Tibial artery (tissue), 4 donors: Measurements from ENCODE around the gene PYCR2.
A peak's percentile ranks its signal among the peaks of the same experiment; 100 is the strongest.

ENCODE experiments used
- DNase-seq, 2 donors: peaks; one replicate each; pipeline ENCODE4 v3.0.0-alpha.2; 2019
- H3K27ac ChIP-seq, 2 donors: fragments of 200-600 bp; sonication (generic) in 1 of 2; 1 replicate in 1 of 2; 2 replicates in 1 of 2; pipeline ENCODE4 v1.5.1; 2018 to 2019; ENCODE audit warnings: mild to moderate bottlenecking in 1 of 2
- H3K27me3 ChIP-seq, 2 donors: fragments of 200-600 bp; sonication (generic) in 1 of 2; one replicate each; pipeline versions ENCODE4 v1.5.1 to v1.6.0; 2016 to 2019
- H3K36me3 ChIP-seq, 3 donors: fragments of 200-600 bp; sonication (generic) in 2 of 3; one replicate each; pipeline ENCODE4 v1.5.1; 2016 to 2019; ENCODE audit warnings: mild to moderate bottlenecking in 2 of 3
- H3K4me1 ChIP-seq, 4 donors: fragments of 200-600 bp; sonication (generic) in 2 of 4; 1 replicate in 3 of 4; 2 replicates in 1 of 4; pipeline ENCODE4 v1.5.1; 2016 to 2019
- H3K4me3 ChIP-seq, 2 donors: fragments of 200-600 bp; sonication (generic) in 1 of 2; 1 replicate in 1 of 2; 2 replicates in 1 of 2; pipeline ENCODE4 v1.5.1; 2018 to 2019; ENCODE audit warnings: mild to moderate bottlenecking in 2 of 2
- H3K9me3 ChIP-seq, 3 donors: fragments of 200-600 bp; sonication (generic) in 1 of 3; one replicate each; pipeline ENCODE4 v1.5.1; 2016 to 2019
- CTCF ChIP-seq, 2 experiments: fragments of 200-600 bp in 1 of 2; fragments of 450-650 bp in 1 of 2; IDR thresholded peaks; one replicate each; pipeline ENCODE4 v1.5.1; 2017 to 2019; ENCODE audit warnings: antibody characterized with exemption in 2 of 2, mild to moderate bottlenecking in 1 of 2, moderate library complexity in 1 of 2
- intact Hi-C: fragments of 100-400 bp; cut with DNase I; formaldehyde crosslinking; loops from one replicate; pipeline ENCODE4 v1.15.0; 2023; ENCODE audit warnings: low total_unique reads

PYCR2 gene

GRCh38 chr1:225914391-225914790 lies 9.7 kb downstream of the PYCR2 start:
- no peak for DNase-seq
- no peaks in the 10 kb centered on the region for H3K27me3 ChIP-seq
- peaks cover 0 to 9% (median 7%) of the 10 kb centered on the region in 4 donors for H3K4me1 ChIP-seq
- intact Hi-C loops = loop anchor here (5.0 to 10.0 kb wide), 2 partner anchors 60 to 137 kb away; partner anchors contain the start of gene SRP9
- no peak for TF ChIP-seq CTCF (IDR thresholded peaks at IDR 0.05)
- H3K36me3 ChIP-seq = peaks cover 0 to 46% (median 11%) of the 10 kb centered on the region in 3 donors
- H3K27ac ChIP-seq = no peak overlapping the region
- no peak overlapping the region for H3K4me3 ChIP-seq
- H3K9me3 ChIP-seq = no peaks in the 10 kb centered on the region

GRCh38 chr1:225911191-225912130 lies 12.6 kb downstream of the PYCR2 start:
- no peaks in the 10 kb centered on the region for H3K27me3 ChIP-seq
- H3K36me3 ChIP-seq = peaks cover 0 to 29% (median 0%) of the 10 kb centered on the region in 3 donors
- H3K9me3 ChIP-seq = no peaks in the 10 kb centered on the region
- no peak overlapping the region for H3K27ac ChIP-seq
- peak; percentile 88 to 95 for TF ChIP-seq CTCF (IDR thresholded peaks at IDR 0.05)
- intact Hi-C loops = loop anchor here (2.0 to 10.0 kb wide), 3 partner anchors 63 to 437 kb away; partner anchors contain the start of gene SRP9
- peak overlapping the region in 1 of 2 donors; percentile 12 for H3K4me3 ChIP-seq
- H3K4me1 ChIP-seq = peaks cover 0 to 9% (median 7%) of the 10 kb centered on the region in 4 donors
- peak; percentile 50 to 77 for DNase-seq

- H3K4me3 ChIP-seq = no peak overlapping the region
- no peak for DNase-seq
- H3K36me3 ChIP-seq = peaks cover 0 to 9% (median 0%) of the 10 kb centered on the region in 3 donors
- no peaks in the 10 kb centered on the region for H3K27me3 ChIP-seq
- TF ChIP-seq CTCF (IDR thresholded peaks at IDR 0.05) = no peak
- H3K4me1 ChIP-seq = peaks cover 0 to 9% (median 7%) of the 10 kb centered on the region in 4 donors
- H3K27ac ChIP-seq = no peak overlapping the region
- intact Hi-C loops = no loop called here
- H3K9me3 ChIP-seq = no peaks in the 10 kb centered on the region
Measured at GRCh38 chr1:225909477-225909876, 14.6 kb downstream of the PYCR2 start.

- H3K4me1 ChIP-seq = peaks cover 0 to 9% (median 7%) of the 10 kb centered on the region in 4 donors
- H3K4me3 ChIP-seq = no peak overlapping the region
- peaks cover 0 to 2% (median 0%) of the 10 kb centered on the region in 3 donors for H3K36me3 ChIP-seq
- no peak for TF ChIP-seq CTCF (IDR thresholded peaks at IDR 0.05)
- no peaks in the 10 kb centered on the region for H3K27me3 ChIP-seq
- intact Hi-C loops = no loop called here
- no peak overlapping the region for H3K27ac ChIP-seq
- H3K9me3 ChIP-seq = no peaks in the 10 kb centered on the region
- no peak for DNase-seq
Measured at GRCh38 chr1:225908773-225909172, 15.3 kb downstream of the PYCR2 start.

- Histone ChIP-seq H3K27me3 (no peaks in the 10 kb centered on the region), H3K27ac (no peak overlapping the region), H3K4me3 (no peak overlapping the region), H3K4me1 (peaks cover 0 to 9% (median 7%) of the 10 kb centered on the region in 4 donors), H3K9me3 (no peaks in the 10 kb centered on the region), H3K36me3 (no peaks in the 10 kb centered on the region)
- DNase-seq = no peak
- intact Hi-C loops = no loop called here
- TF ChIP-seq CTCF (IDR thresholded peaks at IDR 0.05) = no peak
Measured at GRCh38 chr1:225908013-225908640, 15.9 kb downstream of the PYCR2 start.
